NCI-H128 (cell line): ENCODE results near the gene MEI1.
"Not testable (repeated sequence)": the region's sequence is repeated elsewhere in the genome, so short reads cannot be mapped to it uniquely, and the experiment has no call there.

Source experiments
- DNase-seq: peaks from one replicate; lab custom pipeline; 2025; ENCODE audit not compliant: unreplicated experiment; lab: John Stamatoyannopoulos, UW

MEI1 gene

DNA sequence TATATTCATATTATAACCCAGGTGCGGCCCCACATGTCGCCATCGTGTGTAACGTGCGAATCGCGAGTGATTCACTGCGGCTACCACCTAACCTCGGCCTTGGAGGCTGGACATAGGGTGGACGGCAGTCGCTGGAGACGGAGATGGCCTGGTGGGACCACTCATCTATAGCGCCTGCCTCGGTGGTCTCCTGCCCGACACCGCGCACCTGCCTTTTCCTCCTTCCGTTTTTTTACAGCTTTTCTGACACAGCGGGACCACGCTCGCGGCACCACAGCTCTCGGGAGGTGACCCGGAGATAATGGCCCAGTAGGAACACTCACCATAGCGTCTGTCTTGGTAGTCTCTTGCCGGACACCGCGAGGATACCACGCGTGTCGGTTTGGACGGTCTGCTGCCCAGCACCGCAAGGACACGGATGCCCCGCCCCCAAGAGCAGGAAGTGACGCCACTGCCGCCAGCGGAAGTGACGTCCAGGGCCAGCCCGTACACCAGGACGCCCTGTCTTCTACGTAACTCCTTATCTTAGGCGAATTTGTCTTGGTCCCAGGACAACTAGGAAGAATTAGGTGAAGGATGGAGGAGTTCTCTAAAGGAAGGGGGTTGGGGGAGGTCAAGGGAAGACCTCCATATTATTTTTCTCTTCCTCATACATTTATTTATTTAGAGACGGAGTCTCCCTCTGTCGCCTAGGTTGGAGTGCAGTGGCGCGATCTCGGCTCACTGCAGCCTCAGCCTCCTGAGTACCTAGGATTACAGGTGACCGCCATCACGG is 17.1 kb upstream of the MEI1 start:
- DNase-seq, result no peak

DNA sequence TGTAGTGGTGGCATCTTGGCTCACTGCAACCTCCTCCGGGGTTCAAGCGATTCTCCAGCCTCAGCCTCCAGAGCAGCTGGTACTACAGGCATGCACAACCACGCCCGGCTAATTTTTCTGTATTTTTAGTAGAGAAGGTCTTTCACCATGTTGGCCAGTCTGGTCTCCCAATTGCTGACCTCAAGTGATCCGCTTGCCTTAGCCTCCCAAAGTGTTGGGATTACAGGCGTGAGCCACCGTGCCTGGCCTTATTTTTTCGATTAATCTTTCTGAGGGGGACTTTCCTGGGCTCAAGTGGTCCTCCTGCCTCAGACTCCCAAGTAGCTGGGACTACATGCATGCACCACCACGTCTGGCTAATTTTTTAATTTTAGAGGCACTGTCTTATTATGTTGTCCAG is 16.3 kb upstream of the MEI1 start:
- no peak for DNase-seq

DNA sequence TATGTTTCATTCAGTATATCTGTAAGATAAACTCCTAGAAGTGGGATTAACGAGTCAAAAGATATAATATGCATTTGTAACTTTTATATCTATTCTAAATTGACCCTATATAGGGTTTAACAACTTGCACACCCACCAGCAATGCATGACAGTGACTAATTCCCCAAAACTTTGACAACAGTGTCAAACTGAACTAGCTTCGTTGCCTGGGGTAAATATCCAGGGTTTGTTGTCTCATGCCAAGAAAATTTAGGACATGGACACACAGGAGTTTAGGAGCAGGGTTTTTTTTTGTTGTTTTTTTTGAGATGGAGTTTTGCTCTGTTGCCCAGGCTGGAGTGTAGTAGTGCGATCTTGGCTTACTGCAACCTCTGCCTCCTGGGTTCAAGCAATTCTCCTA is 15.7 kb upstream of the MEI1 start:
- DNase-seq, result no peak

DNA sequence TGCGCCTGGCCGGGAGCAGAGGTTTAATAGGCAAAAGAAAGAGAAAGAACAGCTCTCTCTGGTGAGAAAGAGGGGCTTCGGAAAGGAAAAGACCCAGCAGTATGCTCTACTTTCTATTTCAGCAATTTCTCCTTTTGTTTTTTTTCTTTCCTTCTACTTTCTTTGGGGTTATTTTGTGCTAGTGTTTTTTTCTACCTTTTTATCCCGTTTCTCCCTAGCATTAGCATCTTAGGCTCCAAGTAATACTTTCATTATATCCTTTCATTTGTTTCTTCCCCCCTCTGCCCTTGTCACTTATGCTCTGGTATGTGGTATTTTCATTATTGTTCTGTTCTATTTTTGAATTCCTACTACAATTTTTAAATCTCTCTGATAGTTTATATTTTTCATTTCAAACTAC is 15.1 kb upstream of the MEI1 start:
- no peak for DNase-seq

DNA sequence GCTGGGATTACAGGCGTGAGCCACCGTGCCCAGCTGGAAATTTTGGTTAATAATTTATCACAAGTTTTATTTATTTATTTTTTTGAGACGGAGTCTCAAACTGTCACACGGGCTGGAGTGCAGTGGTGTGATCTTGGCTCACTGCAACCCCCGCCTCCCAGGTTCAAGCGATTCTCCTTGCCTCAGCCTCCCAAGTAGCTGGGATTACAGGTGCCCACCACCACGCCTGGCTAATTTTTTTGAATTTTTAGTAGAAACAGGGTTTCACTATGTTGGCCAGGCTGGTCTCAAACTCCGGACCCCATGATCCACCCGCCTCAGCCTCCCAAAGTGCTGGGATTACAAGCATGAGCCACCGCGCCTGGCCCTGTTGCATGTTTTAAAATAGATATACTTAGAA is 12.4 kb upstream of the MEI1 start:
- not testable (repeated sequence) for DNase-seq

DNA sequence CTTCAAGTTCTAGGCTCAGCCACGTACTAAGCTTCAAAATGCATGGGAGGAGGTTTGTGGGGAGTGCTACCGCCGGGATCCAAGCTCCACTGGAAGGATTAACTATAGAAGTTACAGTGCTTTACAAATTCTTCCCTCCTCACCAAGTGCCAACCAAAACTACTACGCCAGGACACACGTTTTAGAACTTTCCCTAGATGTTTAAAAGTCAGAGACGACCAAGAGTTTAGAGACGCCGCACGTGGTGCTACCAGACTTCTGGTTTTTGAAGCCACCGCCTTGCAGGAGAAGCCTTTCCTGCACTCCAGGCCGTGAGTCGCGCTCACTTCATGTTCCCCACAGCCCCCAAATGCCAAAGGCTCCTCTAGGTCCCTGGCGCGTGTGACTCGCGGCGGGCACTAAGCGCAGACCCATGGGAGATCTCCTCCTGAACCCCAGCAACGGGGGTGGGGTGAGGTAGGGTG is 11.4 kb upstream of the MEI1 start:
- no peak for DNase-seq

DNA sequence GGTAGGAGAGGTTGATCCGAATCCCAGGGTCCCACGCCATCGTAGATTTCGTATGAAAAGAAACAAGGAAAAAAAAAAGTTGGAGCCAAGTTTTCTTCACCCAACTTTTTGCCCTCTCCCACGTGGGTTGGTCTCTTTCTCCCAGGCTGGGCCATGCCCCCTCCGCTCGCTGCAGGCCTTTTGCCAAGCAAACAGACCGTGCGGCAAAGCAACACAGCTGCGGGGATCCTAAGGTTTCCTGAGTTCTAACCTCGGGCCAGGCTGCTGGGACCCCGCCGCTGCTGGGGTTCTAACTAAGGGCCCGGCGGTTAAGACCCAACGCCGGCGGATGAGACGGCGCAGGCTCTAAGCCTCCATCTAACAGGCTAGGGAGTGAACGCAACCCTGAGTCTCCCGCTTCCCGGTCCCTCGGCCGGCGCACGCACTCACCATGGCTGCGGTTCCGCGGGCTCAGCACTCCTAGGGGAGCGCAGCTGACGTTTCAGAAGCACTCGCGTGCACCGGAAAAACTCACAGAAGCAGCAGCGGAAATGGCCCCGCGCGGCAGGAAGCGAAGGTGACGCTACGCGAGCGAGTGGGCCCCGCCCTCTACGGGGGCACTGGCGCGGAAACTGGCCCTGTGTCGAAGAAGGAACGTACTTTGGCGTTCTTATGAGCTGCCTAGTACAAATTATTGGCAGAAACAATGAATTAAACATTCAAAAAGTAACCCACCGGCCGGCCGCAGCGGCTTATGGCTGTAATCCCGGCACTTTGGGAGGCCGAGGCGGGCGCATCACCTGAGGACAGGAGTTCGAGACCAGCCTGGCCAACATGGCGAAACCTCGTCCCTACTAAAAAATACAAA is 10.7 kb upstream of the MEI1 start, which contains the start of gene SNU13:
Gene SNU13 (minus strand): TSS at position 503 of the 847 bp plus-strand sequence. CDS start 71 bp downstream, at position 432.
- peak; percentile 30 for DNase-seq

DNA sequence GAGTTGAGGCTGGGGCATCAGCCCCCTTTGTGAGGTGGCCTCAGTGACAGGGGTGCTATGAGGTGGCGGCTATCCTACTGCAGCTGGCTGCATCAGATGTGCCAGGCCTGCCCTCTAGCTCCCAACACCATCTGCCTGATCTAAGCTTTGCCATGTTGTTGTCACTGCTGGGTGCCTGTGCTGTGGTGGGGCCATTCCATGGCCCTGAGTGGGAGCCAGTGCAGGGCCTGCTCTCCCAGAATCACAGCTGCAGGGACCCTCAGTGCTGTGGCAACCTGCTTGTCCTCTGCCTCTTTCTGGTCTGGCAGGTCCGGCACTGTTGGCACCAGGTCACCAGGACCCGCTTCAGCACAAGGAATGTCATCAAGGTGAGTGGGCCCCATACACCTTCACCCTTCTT is 8.8 kb upstream of the MEI1 start:
- no peak for DNase-seq

DNA sequence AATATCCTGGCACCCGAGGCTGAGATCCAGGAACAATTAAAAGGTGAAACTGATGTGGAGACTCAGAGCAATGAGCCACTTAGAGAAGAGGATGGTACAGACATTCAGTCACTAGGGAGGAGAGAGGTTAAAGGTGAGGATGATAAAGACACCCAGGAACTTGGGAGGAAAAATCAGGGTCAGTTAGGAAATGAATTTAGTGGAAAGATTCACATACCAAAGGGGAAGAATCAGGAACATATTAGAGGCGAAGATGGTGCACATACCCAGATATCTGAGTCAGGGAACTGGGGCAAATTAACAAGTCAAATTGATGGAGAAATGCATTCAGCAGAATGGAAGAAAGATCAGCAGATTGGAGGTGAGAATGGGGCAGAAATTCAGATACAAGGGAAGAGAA is 4.1 kb upstream of the MEI1 start:
- DNase-seq, result no peak

DNA sequence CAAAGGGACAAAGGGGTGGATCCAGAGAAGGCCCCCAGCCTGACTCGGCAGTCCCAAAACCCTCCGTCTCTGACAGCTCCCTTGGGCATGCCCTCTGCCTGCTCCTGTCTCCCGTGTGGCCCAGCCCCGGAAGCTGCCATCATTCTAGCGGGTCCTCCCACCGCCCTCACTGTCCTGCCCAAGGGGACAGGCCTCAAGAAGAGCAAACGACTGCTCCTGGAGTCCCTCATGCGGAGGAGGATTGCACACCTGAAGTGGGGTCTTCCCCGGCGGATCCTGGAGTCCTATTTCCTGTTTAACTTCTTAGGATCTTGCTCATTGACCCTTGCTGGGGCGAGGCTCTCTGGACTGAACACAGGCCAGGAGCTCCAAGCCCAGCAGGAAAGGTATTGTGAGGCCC is 2.6 kb upstream of the MEI1 start:
- DNase-seq, result no peak

DNA sequence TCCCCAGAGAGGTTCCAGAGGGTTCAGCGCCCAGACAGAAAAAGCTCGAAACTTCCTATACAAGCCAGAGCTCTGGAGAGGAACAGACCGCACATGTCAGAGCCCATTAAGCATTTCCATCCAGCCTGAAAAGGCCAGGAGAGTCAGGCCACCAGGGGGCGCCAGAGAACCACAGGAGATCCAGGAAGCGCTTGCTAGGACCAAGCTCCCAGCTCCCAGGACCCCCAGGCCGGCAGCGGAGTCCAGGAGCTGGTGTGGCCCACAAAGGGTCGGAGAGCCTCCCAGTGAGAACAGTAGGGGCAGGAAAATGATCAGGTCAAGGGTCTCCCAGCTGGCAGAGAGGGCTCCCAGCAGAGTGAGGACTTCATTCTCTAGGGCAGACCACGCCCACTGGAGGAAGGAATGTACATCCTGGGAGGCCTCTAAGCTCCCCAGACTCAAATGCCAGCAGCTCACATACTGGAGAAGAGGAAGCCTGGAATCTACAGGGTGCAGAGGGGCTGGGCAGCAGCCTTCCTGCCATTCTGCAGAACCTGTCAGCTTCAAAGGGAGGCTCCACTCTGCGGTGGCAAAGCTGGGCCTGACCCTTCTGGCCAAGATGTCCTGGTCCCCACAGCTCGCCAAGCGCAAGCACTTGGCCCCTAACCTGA is 2.1 kb upstream of the MEI1 start:
- DNase-seq, result peak; percentile 35

DNA sequence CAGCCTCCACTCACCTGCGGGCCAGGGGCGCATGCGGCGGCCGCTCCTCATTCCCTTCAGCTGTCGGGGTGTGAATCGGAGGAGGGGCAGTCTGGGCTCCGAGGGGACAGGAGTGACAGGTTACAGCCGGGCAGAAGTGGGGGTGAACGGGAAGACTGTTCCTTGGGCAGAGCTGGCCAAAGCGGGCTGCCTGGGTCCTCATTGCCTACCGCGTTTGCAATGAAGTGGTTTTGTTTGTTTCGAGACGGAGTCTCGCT is 733 bp downstream of the MEI1 start:
- DNase-seq, result no peak

DNA sequence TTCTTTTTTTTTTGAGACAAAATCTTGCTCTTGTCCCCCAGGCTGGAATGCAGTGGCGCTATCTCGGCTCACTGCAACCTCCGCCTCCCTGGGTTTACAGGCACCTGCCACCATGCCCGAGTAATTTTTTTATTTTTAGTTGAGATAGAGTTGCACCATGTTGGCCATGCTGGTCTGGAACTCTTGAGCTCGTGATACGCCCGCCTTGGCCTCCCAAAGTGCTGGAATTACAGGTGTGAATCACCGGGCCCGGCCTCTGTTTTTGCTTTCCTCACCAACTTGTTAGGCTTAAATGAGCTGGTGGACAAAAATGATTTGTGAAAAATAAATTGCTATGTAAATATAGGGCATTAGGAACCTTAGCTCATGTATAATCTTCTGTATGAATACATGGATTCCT is 3.5 kb downstream of the MEI1 start:
- DNase-seq, result no peak

DNA sequence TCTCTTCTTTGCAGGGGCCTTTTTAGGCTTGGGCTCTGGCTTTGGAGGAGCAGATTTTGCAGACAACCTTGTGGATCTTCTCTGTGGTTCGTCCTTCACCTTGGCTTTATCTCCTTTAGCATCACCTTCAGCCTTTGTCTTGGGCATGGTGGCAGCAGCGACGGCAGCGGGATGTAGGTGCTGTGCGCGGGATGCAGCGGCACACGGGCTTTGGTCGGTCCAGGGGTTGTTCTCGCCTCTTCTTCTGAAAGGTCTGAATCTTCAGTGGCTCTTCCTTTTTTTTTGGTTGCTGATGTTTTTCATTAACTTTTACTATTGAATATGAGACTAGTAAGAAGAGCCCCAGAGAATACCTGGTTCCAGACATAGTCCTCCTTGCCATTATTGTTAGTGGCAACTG is 10.0 kb downstream of the MEI1 start:
- no peak for DNase-seq

DNA sequence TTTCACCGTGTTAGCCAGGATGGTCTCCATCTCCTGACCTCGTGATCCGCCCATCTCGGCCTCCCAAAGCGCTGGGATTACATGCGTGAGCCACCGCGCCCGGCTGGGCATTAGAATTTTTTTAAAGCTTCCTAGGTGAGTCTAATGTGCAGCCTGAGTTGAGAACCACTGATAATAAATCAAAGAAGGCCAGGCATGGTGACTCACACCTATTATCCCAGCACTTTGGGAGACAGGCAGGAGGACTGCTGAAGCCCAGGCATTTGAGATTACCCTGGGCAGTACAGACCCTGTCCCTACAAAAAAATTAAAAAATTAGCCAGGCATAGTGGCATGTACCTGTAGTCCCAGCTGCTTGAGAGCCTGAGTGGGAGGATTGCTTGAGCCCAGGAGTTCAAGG is 13.7 kb downstream of the MEI1 start:
- no peak for DNase-seq

DNA sequence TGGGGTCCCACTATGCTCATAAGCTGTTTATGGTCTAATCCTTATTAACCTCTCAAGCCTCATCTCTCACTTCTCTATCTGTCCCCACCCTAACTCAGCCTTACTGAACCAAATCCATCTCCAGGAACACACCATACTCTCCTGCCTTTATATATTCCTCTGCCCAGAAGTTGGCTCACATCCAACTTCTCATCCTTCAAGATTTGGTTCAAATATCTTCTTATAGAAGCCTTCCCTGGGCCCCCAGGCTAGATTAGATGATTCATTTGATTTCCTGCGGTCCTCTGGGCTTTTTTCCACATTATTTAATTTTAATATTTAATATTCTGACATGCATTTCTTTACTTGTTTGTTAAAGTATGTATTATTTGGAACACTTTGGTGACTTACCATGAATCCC is 23.2 kb downstream of the MEI1 start:
- no peak for DNase-seq

DNA sequence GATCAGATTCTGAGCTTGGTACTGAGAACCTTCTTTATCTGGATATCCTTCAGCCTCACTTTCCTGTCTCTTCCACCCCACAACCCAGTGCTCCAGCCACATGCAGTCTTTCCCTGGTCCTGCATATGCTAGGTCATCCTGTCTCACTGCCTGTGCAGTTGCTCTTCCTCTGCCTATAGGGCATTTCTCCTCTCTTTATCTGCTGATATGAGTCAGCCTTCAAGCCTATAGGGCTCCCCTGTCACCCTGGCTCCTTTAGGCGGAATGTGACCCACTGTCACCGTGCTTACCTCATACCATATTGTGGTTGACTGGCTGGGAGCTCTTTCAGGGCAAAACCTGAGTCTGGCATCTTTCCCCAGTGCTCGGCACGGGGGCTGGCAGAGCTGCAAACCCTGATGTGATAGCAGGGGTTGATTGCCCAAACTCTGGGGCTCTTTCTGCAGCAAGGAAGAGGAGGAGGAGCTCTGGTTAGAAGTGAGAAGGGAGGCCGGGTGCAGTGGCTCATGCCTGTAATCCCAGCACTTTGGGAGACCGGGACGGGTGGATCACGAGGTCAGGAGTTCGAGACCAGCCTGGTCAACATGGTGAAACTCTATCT is 26.3 kb downstream of the MEI1 start:
- DNase-seq, result no peak

DNA sequence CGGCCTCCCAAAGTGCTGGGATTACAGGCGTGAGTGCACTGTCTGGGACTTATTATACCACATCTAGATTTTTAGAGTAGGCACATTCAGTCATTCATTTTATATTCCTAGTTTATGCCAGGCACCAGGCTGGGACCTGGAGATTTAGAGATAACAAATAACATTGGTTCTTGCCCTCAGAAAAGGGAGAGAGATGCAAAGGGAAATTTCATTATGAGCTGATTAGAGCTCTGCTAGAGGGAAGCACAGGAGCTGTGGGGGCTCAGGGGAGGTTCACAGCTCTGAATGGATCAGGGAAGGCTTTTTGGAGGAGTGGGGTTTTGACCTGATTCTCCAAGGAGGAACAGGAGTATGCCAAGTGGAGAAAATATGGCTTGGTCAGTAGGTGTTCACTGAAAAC is 32.3 kb downstream of the MEI1 start:
- DNase-seq, result no peak

DNA sequence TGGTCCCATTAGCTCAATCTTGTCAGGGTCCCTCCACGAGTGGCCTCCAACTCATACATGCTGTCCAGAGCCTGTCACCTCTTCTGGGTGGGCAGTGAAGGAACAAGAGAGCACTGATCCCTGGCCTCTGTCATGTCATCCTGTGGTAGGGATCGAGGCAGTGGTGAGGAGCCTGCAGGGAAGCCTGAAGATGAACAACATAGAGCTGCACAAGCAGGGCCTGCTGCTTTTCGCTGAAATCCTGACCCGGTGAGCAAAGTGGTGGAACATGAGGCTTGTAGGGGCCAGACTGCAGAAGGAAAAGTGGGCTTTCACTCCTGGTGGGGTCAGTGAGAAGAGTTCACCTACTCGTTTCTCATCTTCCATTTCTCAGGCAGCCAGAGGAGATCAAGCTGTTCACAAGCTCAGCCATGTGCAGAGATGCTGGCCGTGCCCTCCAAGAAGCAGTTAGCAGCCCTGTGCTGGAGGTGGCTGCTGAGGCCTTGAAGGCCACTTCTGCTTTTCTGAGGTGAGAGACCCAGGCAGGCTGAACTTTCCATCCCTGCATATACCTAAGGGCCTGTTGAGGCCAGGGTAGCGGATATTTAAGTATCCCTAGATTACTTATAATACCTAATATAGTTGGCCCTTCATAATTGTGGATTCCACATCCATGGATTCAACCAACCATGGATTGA is 32.9 kb downstream of the MEI1 start:
- no peak for DNase-seq

DNA sequence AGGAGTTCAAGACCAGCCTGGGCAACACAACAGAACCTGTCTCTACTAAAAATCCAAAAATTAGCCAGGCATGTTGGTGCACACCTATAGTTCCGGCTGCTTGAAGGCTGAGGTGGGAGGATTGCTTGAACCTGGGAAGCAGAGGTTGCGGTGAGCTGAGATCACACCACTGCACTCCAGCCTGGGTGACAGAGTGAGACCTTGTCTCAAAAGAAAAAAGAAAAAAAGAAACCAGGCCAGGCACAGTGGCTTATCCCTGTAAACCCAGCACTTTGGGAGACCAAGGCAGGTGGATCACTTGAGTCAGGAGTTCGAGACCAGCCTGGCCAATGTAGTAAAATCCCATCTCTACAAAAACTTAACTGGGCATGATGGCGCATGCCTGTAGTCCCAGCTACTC is 33.9 kb downstream of the MEI1 start:
- DNase-seq, result not testable (repeated sequence)

DNA sequence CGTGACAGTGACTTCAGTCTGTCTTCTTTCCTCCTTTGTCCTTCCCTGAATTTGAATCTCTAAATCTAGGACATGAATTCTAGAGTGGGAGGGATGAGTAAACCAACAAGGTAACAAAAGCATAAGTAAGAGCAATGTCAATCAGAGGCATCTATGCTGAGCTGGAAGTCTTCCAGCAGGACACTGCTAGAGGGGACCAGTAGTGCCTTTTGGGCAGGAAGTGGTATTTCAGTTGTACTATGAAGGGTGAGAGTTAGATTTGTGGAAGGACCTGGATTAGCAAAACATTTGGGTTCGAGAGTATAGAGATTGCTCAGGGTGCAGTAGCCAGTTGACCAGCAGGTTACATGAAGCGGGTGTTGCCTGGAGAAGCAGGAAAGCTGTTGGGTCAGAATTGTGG is 40.3 kb downstream of the MEI1 start:
- no peak for DNase-seq
